KMS-11 (cell line): Measurements from ENCODE around the gene SLC6A18.

Source experiments
- H2AFZ ChIP-seq: fragments of 200-600 bp; sonication (generic); 2 replicates; pipeline ENCODE4 v1.6.1; 2016; ENCODE audit warnings: antibody characterized with exemption, mixed run types, low read depth
- H3K27ac ChIP-seq: fragments of 200-600 bp; sonication (generic); 2 replicates; pipeline ENCODE4 v1.6.1; 2016; ENCODE audit warnings: mild to moderate bottlenecking, mixed run types
- H3K27me3 ChIP-seq: fragments of 200-600 bp; sonication (generic); 2 replicates; pipeline ENCODE4 v1.6.1; 2017; ENCODE audit warnings: mild to moderate bottlenecking, low read depth, mixed run types, moderate library complexity; ENCODE audit not compliant: insufficient read depth
- H3K36me3 ChIP-seq: fragments of 200-600 bp; sonication (generic); 2 replicates; pipeline ENCODE4 v1.6.1; 2017; ENCODE audit warnings: mild to moderate bottlenecking, mixed run types; ENCODE audit not compliant: insufficient read depth
- H3K4me1 ChIP-seq: fragments of 200-600 bp; sonication (generic); 2 replicates; pipeline ENCODE4 v1.6.1; 2016; ENCODE audit warnings: mild to moderate bottlenecking, low read depth, mixed run types; ENCODE audit not compliant: poor library complexity, severe bottlenecking
- H3K4me2 ChIP-seq: fragments of 200-600 bp; sonication (generic); 2 replicates; pipeline ENCODE4 v1.7.0; 2016; ENCODE audit warnings: mild to moderate bottlenecking, mixed run types
- H3K4me3 ChIP-seq: fragments of 200-600 bp; sonication (generic); IDR thresholded peaks from 2 replicates; pipeline ENCODE4 v1.6.1; 2017; ENCODE audit warnings: low read depth, low read length, mixed read lengths; ENCODE audit not compliant: insufficient read depth
- H3K79me2 ChIP-seq: fragments of 200-600 bp; sonication (generic); 2 replicates; pipeline ENCODE4 v1.6.1; 2016; ENCODE audit warnings: low read depth, mixed run types; ENCODE audit not compliant: insufficient read depth
- H3K9ac ChIP-seq: fragments of 200-600 bp; sonication (generic); 2 replicates; pipeline ENCODE4 v1.6.1; 2016; ENCODE audit warnings: mild to moderate bottlenecking, mixed run types
- H4K20me1 ChIP-seq: fragments of 200-600 bp; sonication (generic); 2 replicates; pipeline ENCODE4 v1.6.1; 2016; ENCODE audit warnings: mild to moderate bottlenecking, mixed run types; ENCODE audit not compliant: insufficient read depth
- CTCF ChIP-seq: fragments of 200-600 bp; sonication (generic); conservative IDR thresholded peaks from 2 replicates; pipeline ENCODE4 v1.6.1; 2017; ENCODE audit warnings: low read depth, mild to moderate bottlenecking, antibody characterized with exemption, low read length, moderate library complexity, mixed read lengths

Gene SLC6A18

GRCh38 chr5:1205255-1206180 lies 19.7 kb upstream of the SLC6A18 start:
- TF ChIP-seq CTCF: no peak
- no peak overlapping the region for H3K27ac ChIP-seq
- no peak overlapping the region for H3K4me2 ChIP-seq
- peaks cover 2% of the 10 kb centered on the region; the same call in 1 of the 2 replicates for H3K27me3 ChIP-seq
- H3K4me3 ChIP-seq: no peak overlapping the region
- no peaks in the 10 kb centered on the region for H4K20me1 ChIP-seq
- no peaks in the 10 kb centered on the region for H3K36me3 ChIP-seq
- no peaks in the 10 kb centered on the region for H3K79me2 ChIP-seq
- no peak overlapping the region for H3K9ac ChIP-seq
- H2AFZ ChIP-seq: no peak overlapping the region
- H3K4me1 ChIP-seq: peaks cover 4% of the 10 kb centered on the region

GRCh38 chr5:1206521-1207412 lies 18.4 kb upstream of the SLC6A18 start:
- no peak overlapping the region for H2AFZ ChIP-seq
- 0 out of 2 replicates have a peak, but pooled peaks cover 2% of the 10 kb centered on the region for H3K27me3 ChIP-seq
- TF ChIP-seq CTCF: no peak
- no peaks in the 10 kb centered on the region for H3K36me3 ChIP-seq
- no peak overlapping the region for H3K4me2 ChIP-seq
- no peaks in the 10 kb centered on the region for H3K79me2 ChIP-seq
- H3K27ac ChIP-seq: no peak overlapping the region
- H4K20me1 ChIP-seq: no peaks in the 10 kb centered on the region
- no peak overlapping the region for H3K4me3 ChIP-seq
- peaks cover 4% of the 10 kb centered on the region for H3K4me1 ChIP-seq
- H3K9ac ChIP-seq: no peak overlapping the region

- peaks cover 4% of the 10 kb centered on the region for H3K4me1 ChIP-seq
- no peaks in the 10 kb centered on the region for H3K36me3 ChIP-seq
- no peak overlapping the region for H3K27ac ChIP-seq
- H3K79me2 ChIP-seq: no peaks in the 10 kb centered on the region
- no peak overlapping the region for H2AFZ ChIP-seq
- H3K4me2 ChIP-seq: no peak overlapping the region
- 0 out of 2 replicates have a peak, but pooled peaks cover 2% of the 10 kb centered on the region for H3K27me3 ChIP-seq
- no peak for TF ChIP-seq CTCF
- no peak overlapping the region for H3K4me3 ChIP-seq
- no peaks in the 10 kb centered on the region for H4K20me1 ChIP-seq
- H3K9ac ChIP-seq: no peak overlapping the region
Measured at GRCh38 chr5:1207555-1207954, 17.6 kb upstream of the SLC6A18 start.

GRCh38 chr5:1208221-1208742 lies 16.9 kb upstream of the SLC6A18 start:
- Histone ChIP-seq H3K4me3 (no peak overlapping the region), H4K20me1 (no peaks in the 10 kb centered on the region), H3K36me3 (no peaks in the 10 kb centered on the region), H3K4me1 (peaks cover 4% of the 10 kb centered on the region), H3K27ac (no peak overlapping the region), H2AFZ (no peak overlapping the region), H3K79me2 (no peaks in the 10 kb centered on the region), H3K4me2 (no peak overlapping the region), H3K27me3 (0 out of 2 replicates have a peak, but pooled peaks cover 2% of the 10 kb centered on the region), H3K9ac (no peak overlapping the region)
- no peak for TF ChIP-seq CTCF
